HepG2 (cell line): Measurements from ENCODE around the gene EBF4. TPM values are rescaled to one million over a fixed set of nuclear protein-coding genes. Genes with fewer than 3 reads are reported as not detected.

ENCODE experiments used
- DMAP1 ChIP-seq: IDR thresholded peaks from 2 replicates; pipeline ENCODE4 v1.6.1; 2016
- HOXA5 ChIP-seq: sonication (generic); formaldehyde crosslinking; IDR thresholded peaks from 2 replicates; pipeline ENCODE4 v1.4.0; 2020; ENCODE audit warnings: missing genetic modification reagents
- IKZF1 ChIP-seq: fragments of 450-650 bp; IDR thresholded peaks from 2 replicates; pipeline ENCODE4 v1.7.1; 2016
- MAZ ChIP-seq, 2 experiments: sonication (generic) in 1 of 2; formaldehyde crosslinking in 1 of 2; IDR thresholded peaks; 2 replicates each; pipeline versions ENCODE4 v1.5.0 to v1.6.1; 2012 to 2020; ENCODE audit warnings: low read depth in 2 of 2, mild to moderate bottlenecking in 2 of 2, borderline replicate concordance in 1 of 2, improper control_type of control experiment in 1 of 2, low read length in 1 of 2, missing genetic modification reagents in 1 of 2, moderate library complexity in 1 of 2
- MED13 ChIP-seq: sonication (generic); formaldehyde crosslinking; IDR thresholded peaks from 2 replicates; pipeline ENCODE4 v1.5.0; 2020; ENCODE audit warnings: missing genetic modification reagents
- MEIS1 ChIP-seq: sonication (generic); formaldehyde crosslinking; IDR thresholded peaks from 2 replicates; pipeline ENCODE4 v1.9.0; 2021; ENCODE audit warnings: mild to moderate bottlenecking, missing genetic modification reagents, moderate library complexity, borderline replicate concordance
- MTF2 ChIP-seq: sonication (generic); formaldehyde crosslinking; IDR thresholded peaks from 2 replicates; pipeline ENCODE4 v1.5.0; 2020; ENCODE audit warnings: missing genetic modification reagents, borderline replicate concordance
- NR3C1 ChIP-seq: sonication (generic); formaldehyde crosslinking; IDR thresholded peaks from 2 replicates; pipeline ENCODE4 v1.4.0; 2020; ENCODE audit warnings: missing genetic modification reagents
- PHF5A ChIP-seq: IDR thresholded peaks from one replicate; pipeline ENCODE4 v1.6.1; 2018; ENCODE audit warnings: low read depth, missing genetic modification reagents; ENCODE audit not compliant: unreplicated experiment
- PRDM10 ChIP-seq: sonication (generic); formaldehyde crosslinking; IDR thresholded peaks from 2 replicates; pipeline ENCODE4 v1.4.0; 2020; ENCODE audit warnings: low read depth, missing genetic modification reagents
- PRDM4 ChIP-seq: sonication (generic); formaldehyde crosslinking; IDR thresholded peaks from 2 replicates; pipeline ENCODE4 v1.9.0; 2021; ENCODE audit warnings: missing genetic modification reagents, borderline replicate concordance
- THYN1 ChIP-seq: sonication (generic); formaldehyde crosslinking; IDR thresholded peaks from 2 replicates; pipeline ENCODE4 v1.8.1; 2023; ENCODE audit warnings: low read depth, mild to moderate bottlenecking, moderate library complexity, missing genetic modification reagents, borderline replicate concordance
- ZBTB33 ChIP-seq: sonication (generic); formaldehyde crosslinking; IDR thresholded peaks from 2 replicates; pipeline ENCODE4 v1.4.0; 2020; ENCODE audit warnings: missing genetic modification reagents
- ZMYM4 ChIP-seq: sonication (generic); formaldehyde crosslinking; IDR thresholded peaks from 2 replicates; pipeline ENCODE4 v1.8.1; 2023; ENCODE audit warnings: mild to moderate bottlenecking, missing genetic modification reagents
- ZNF275 ChIP-seq: sonication (generic); formaldehyde crosslinking; IDR thresholded peaks from 2 replicates; pipeline ENCODE4 v1.8.0; 2022; ENCODE audit warnings: missing genetic modification reagents, mild to moderate bottlenecking, inconsistent platforms, borderline replicate concordance
- ZNF329 ChIP-seq: sonication (generic); formaldehyde crosslinking; IDR thresholded peaks from 2 replicates; pipeline ENCODE4 v1.9.0; 2021; ENCODE audit warnings: low read depth, mild to moderate bottlenecking, missing genetic modification reagents
- ZNF614 ChIP-seq: IDR thresholded peaks from 2 replicates; pipeline ENCODE4 v1.6.1; 2018; ENCODE audit warnings: missing biosample characterization, missing genetic modification reagents, inconsistent platforms, borderline replicate concordance
- ZNF720 ChIP-seq: sonication (generic); formaldehyde crosslinking; IDR thresholded peaks from 2 replicates; pipeline ENCODE4 v1.4.0; 2020; ENCODE audit warnings: missing genetic modification reagents
- ZNF776 ChIP-seq: sonication (generic); formaldehyde crosslinking; IDR thresholded peaks from 2 replicates; pipeline ENCODE4 v1.4.0; 2020; ENCODE audit warnings: mild to moderate bottlenecking, missing genetic modification reagents
- polyA plus RNA-seq, 8 experiments: library from polyadenylated mRNA; depleted of rRNA in 3 of 8; stranded (reverse) in 7 of 8; unstranded in 1 of 8; fragments of >200 nt; fragmentation: Illumina TruSeq in 4 of 8; extraction: Trizol in 4 of 8; gene quantifications; 2 replicates each; pipeline versions ENCODE4 v1.2.1 to v1.2.3, GENCODE V29; 2011 to 2016; ENCODE audit warnings: low read depth in 4 of 8, missing spikeins in 1 of 8, mixed read lengths in 1 of 8; ENCODE audit not compliant: insufficient read depth in 1 of 8
- total RNA-seq, 5 experiments: library from RNA; depleted of rRNA; stranded (reverse); fragments of >200 nt; fragmentation: Illumina TruSeq; extraction: Trizol; gene quantifications; 2 replicates each; pipeline ENCODE4 v1.2.3, GENCODE V29; 2016; ENCODE audit warnings: low read depth in 1 of 5

The EBF4 gene
- total and polyA plus RNA-seq, 2 of the 13 experiments (the other 11 are each of a cell fraction or from before 2014, with no cell fraction given), result 0.84 to 2.2 TPM

GRCh38 chr20:2652724-2653555 is 39.6 kb upstream of the EBF4 start (continued):
- TF ChIP-seq PRDM4 (CRISPR knock-in tag), result no peak
- TF ChIP-seq THYN1 (CRISPR knock-in tag), result no peak
- no peak for TF ChIP-seq IKZF1
- peak; percentile 17; the same call in 1 of the 2 replicates for TF ChIP-seq MTF2 (CRISPR knock-in tag)
- peak; percentile 91 for TF ChIP-seq DMAP1 (CRISPR knock-in tag)
- no peak for TF ChIP-seq MAZ (IDR thresholded peaks at IDR 0.05; ENCODE audit: borderline replicate concordance, low read depth, low read length)
- peak; percentile 85; the same call in 1 of the 2 replicates for TF ChIP-seq MAZ (CRISPR knock-in tag; IDR thresholded peaks at IDR 0.05; ENCODE audit: low read depth)
- peak; percentile 57; the same call in 1 of the 2 replicates for TF ChIP-seq ZMYM4 (CRISPR knock-in tag)
- TF ChIP-seq MED13, result no peak
- peak; percentile 90 for TF ChIP-seq HOXA5
- no peak for TF ChIP-seq NR3C1 (CRISPR knock-in tag)
- TF ChIP-seq ZNF720 (CRISPR knock-in tag), result no peak
- TF ChIP-seq ZNF329 (CRISPR knock-in tag), result peak; percentile 35; the same call in 1 of the 2 replicates
- peak; percentile 98; the same call in 1 of the 2 replicates for TF ChIP-seq ZNF275 (CRISPR knock-in tag)
- TF ChIP-seq PHF5A, result no peak
- TF ChIP-seq ZNF614 (CRISPR knock-in tag), result 0 out of 2 replicates have a peak, but pooled peaks have one; percentile 12
- peak; percentile 60; the same call in 1 of the 2 replicates for TF ChIP-seq ZNF776 (CRISPR knock-in tag)
- no peak; the same call in 1 of the 2 replicates for TF ChIP-seq PRDM10 (CRISPR knock-in tag)
- TF ChIP-seq ZBTB33, result no peak
- peak; percentile 68; the same call in 1 of the 2 replicates for TF ChIP-seq MEIS1 (CRISPR knock-in tag)
